Brain microvascular endothelial cell (primary cell): ENCODE results near the gene MED12L.
A peak's percentile ranks its signal among the peaks of the same experiment; 100 is the strongest.

Experiments used
- DNase-seq: peaks from one replicate; pipeline ENCODE4 v3.0.0-alpha.2; 2020
- H3K27ac ChIP-seq: fragments of 250-450 bp; sonication (Bioruptor Pico); 2 replicates; pipeline ENCODE4 v1.5.1; 2020; ENCODE audit warnings: mild to moderate bottlenecking, moderate library complexity
- H3K27me3 ChIP-seq: fragments of 250-450 bp; sonication (Bioruptor Pico); replicated peaks from 2 replicates; pipeline ENCODE4 v1.5.1; 2020; ENCODE audit warnings: mild to moderate bottlenecking
- H3K36me3 ChIP-seq: fragments of 250-450 bp; sonication (Bioruptor Pico); replicated peaks from 2 replicates; pipeline ENCODE4 v1.5.1; 2020; ENCODE audit warnings: mild to moderate bottlenecking
- H3K4me3 ChIP-seq: 2 replicates; pipeline ENCODE4 v1.5.1; 2011; ENCODE audit warnings: low read depth, mild to moderate bottlenecking, control low read depth, low read length, moderate library complexity
- CTCF ChIP-seq: IDR thresholded peaks from 2 replicates; pipeline ENCODE4 v1.5.1; 2011; ENCODE audit warnings: low read depth, mild to moderate bottlenecking, moderate library complexity, low read length, control low read depth, inconsistent platforms; ENCODE audit errors: missing control alignments
- in situ Hi-C: cut with HindIII; loops from 2 replicates; pipeline ENCODE4 v1.10.0; 2017; ENCODE audit warnings: low sequenced_read_pairs, low pct_ligation_motif_present

MED12L gene

GRCh38 chr3:151402349-151402748, 316.9 kb downstream of the MED12L start:
- Histone ChIP-seq H3K4me3 (no peak overlapping the region), H3K36me3 (no peaks in the 10 kb centered on the region), H3K27me3 (no peaks in the 10 kb centered on the region), H3K27ac (no peak overlapping the region)
- TF ChIP-seq CTCF: no peak
- DNase-seq: no peak
- in situ Hi-C loops: no loop called here

GRCh38 chr3:151403246-151403645, 317.8 kb downstream of the MED12L start:
- H3K36me3 ChIP-seq: no peaks in the 10 kb centered on the region
- H3K4me3 ChIP-seq: no peak overlapping the region
- TF ChIP-seq CTCF: no peak
- in situ Hi-C loops: no loop called here
- no peak overlapping the region for H3K27ac ChIP-seq
- H3K27me3 ChIP-seq: no peaks in the 10 kb centered on the region
- DNase-seq: peak; percentile 56

GRCh38 chr3:151404316-151404715, 318.9 kb downstream of the MED12L start:
- H3K36me3 ChIP-seq: no peaks in the 10 kb centered on the region
- in situ Hi-C loops: no loop called here
- no peak overlapping the region for H3K4me3 ChIP-seq
- no peak for DNase-seq
- no peaks in the 10 kb centered on the region for H3K27me3 ChIP-seq
- TF ChIP-seq CTCF: no peak
- no peak overlapping the region for H3K27ac ChIP-seq

- in situ Hi-C loops: no loop called here
- no peak for DNase-seq
- no peaks in the 10 kb centered on the region for H3K36me3 ChIP-seq
- H3K27me3 ChIP-seq: no peaks in the 10 kb centered on the region
- H3K27ac ChIP-seq: no peak overlapping the region
- H3K4me3 ChIP-seq: no peak overlapping the region
- TF ChIP-seq CTCF: no peak
Observed at GRCh38 chr3:151407928-151408327, 322.5 kb downstream of the MED12L start.

- no peaks in the 10 kb centered on the region for H3K36me3 ChIP-seq
- H3K27ac ChIP-seq: no peak overlapping the region
- in situ Hi-C loops: no loop called here
- no peak for TF ChIP-seq CTCF
- peak; percentile 19 for DNase-seq
- no peak overlapping the region for H3K4me3 ChIP-seq
- no peaks in the 10 kb centered on the region for H3K27me3 ChIP-seq
Observed at GRCh38 chr3:151410891-151411559, 325.6 kb downstream of the MED12L start.

- in situ Hi-C loops: no loop called here
- H3K27ac ChIP-seq: no peak overlapping the region
- peak; percentile 25 for TF ChIP-seq CTCF
Observed at GRCh38 chr3:151412989-151413388, 327.5 kb downstream of the MED12L start.

More at GRCh38 chr3:151412989-151413388, 327.5 kb downstream of the MED12L start:
- Histone ChIP-seq H3K36me3 (no peaks in the 10 kb centered on the region), H3K27me3 (no peaks in the 10 kb centered on the region), H3K4me3 (no peak overlapping the region)
- DNase-seq: no peak
